Large intestine (tissue), 3 donors: ENCODE data around the gene TBC1D5. TPM values are rescaled to one million over a fixed set of nuclear protein-coding genes. Genes with fewer than 3 reads are reported as not detected.

ENCODE experiments used
- DNase-seq, 2 donors: peaks; one replicate each; pipeline versions ENCODE4 v3.0.0 to v3.0.0-alpha.2; 2013
- H3K27ac ChIP-seq: one replicate; pipeline ENCODE4 v1.5.1; 2013; ENCODE audit warnings: low read length
- H3K27me3 ChIP-seq: 2 replicates; pipeline ENCODE4 v1.6.1; 2013; ENCODE audit warnings: low read length; ENCODE audit not compliant: control insufficient read depth, insufficient read depth
- H3K36me3 ChIP-seq: 2 replicates; pipeline ENCODE4 v1.6.1; 2013; ENCODE audit warnings: low read length; ENCODE audit not compliant: control insufficient read depth, insufficient read depth
- H3K4me1 ChIP-seq: one replicate; pipeline ENCODE4 v1.6.1; 2013; ENCODE audit warnings: low read length; ENCODE audit not compliant: control insufficient read depth, insufficient read depth
- H3K4me3 ChIP-seq: one replicate; pipeline ENCODE4 v1.5.1; 2013; ENCODE audit warnings: low read length
- H3K9me3 ChIP-seq: one replicate; pipeline ENCODE4 v1.6.1; 2013; ENCODE audit warnings: mild to moderate bottlenecking, low read depth, low read length, moderate library complexity; ENCODE audit not compliant: control insufficient read depth
- WGBS: methylation state at CpG from one replicate; pipeline ENCODE4 v1.1.5; 2013; ENCODE audit warnings: low lambda C conversion rate; ENCODE audit not compliant: insufficient coverage; 5-methylcytosine and 5-hydroxymethylcytosine counted together
- polyA plus RNA-seq: library from polyadenylated mRNA; unstranded; fragments of 120-200 nt; gene quantifications from one replicate; pipeline ENCODE4 v1.2.1, GENCODE V29; 2013

Gene TBC1D5
- polyA plus RNA-seq, 1 donor, result 35.7 TPM

DNA sequence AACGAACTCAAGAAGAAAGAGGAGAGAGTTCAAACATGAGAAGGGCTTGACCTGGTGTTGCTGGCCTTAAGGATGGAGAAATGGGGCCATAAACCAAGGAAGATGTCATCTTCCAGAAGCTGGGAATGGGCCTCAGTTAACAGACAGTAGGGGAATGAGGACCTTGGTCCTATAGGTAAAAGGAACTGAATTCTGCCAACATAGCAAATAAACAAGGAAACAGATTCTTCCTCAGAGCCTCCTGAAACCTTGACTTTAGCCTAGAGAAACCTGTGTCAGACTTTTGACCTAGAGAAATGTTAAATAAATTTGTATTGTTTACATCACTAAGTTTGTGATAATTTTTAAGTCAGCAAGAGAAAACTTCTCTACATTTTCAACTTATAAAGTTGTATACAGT is 520.9 kb downstream of the TBC1D5 start:
- DNase-seq, result no peak
- WGBS, result 100% methylated on average over 1 of the region's 1 CpG

DNA sequence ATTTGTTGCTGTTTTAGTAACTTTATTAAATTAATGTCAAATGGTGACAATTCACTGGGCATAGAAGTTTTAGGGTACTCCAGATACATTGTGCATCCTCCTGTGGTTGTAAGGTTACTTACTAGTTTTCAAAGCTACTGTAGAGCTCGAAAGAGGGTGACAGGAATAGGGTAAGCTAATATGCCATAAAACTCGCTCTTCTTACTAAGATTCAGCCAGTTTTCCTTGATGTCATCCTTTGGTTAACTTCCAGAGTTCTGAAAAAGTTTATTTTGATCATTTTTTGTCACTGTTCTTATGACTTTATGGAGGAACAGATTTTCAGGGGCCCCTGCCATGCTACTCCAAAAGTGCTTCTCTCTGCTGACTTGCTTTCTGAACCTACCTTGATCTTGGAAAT is 522.8 kb downstream of the TBC1D5 start:
- no peak for DNase-seq
- Histone ChIP-seq H3K27ac (no peak overlapping the region), H3K9me3 (no peaks in the 10 kb centered on the region), H3K4me3 (no peak overlapping the region), H3K27me3 (no peaks in the 10 kb centered on the region), H3K4me1 (no peaks in the 10 kb centered on the region), H3K36me3 (peaks cover 3% of the 10 kb centered on the region)
- 100% methylated on average over 1 of the region's 2 CpGs for WGBS

More for the DNA sequence above, 520.9 kb downstream of the TBC1D5 start:
- no peak overlapping the region for H3K4me3 ChIP-seq
- H3K27me3 ChIP-seq, result no peaks in the 10 kb centered on the region
- no peak overlapping the region for H3K27ac ChIP-seq
- H3K36me3 ChIP-seq, result peaks cover 3% of the 10 kb centered on the region
- H3K4me1 ChIP-seq, result no peaks in the 10 kb centered on the region
- H3K9me3 ChIP-seq, result no peaks in the 10 kb centered on the region

DNA sequence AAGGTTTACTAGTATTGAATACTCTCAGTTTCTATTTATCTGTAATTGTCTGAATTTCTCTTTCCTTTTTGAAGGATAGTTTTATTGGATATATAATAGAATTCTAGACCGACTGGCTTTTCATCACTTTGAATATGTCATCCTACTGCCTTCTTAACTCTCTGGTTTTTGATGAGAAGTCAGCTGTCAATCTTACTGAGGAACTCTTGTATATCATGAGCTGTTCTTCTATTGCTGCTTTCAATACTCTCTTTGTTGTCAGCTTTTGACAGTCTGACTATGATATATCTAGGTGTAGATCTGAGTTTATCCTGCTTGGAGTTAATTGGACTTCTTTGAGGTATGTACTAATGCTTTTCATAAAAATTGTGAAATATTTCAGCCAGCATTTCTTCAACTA is 523.8 kb downstream of the TBC1D5 start:
- 86% methylated on average over 1 of the region's 1 CpG for WGBS

DNA sequence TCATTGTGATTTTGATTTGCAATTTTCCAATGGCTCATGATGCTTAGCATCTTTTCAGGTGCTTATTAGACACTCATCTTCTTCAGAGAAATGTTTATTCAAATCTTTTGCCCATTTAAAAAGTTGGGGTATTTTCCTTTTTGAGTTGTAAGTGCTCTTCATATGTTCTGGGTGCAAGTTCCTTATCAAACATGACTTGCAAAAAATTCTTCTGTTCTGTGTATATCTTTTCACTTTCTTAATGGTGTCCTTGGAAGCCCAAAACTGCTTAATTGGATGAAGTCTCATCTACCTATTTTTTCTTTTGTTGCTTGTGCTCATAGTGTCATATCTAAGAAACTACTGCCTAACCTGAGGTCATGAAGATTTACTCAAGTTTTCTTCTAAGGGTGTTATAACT is 524.8 kb downstream of the TBC1D5 start:
- Histone ChIP-seq H3K36me3 (peaks cover 3% of the 10 kb centered on the region), H3K4me1 (no peaks in the 10 kb centered on the region), H3K9me3 (no peaks in the 10 kb centered on the region), H3K27ac (no peak overlapping the region), H3K4me3 (no peak overlapping the region), H3K27me3 (no peaks in the 10 kb centered on the region)
- DNase-seq, result no peak

More for the DNA sequence above, 523.8 kb downstream of the TBC1D5 start:
- Histone ChIP-seq H3K4me3 (no peak overlapping the region), H3K4me1 (no peaks in the 10 kb centered on the region), H3K9me3 (no peaks in the 10 kb centered on the region), H3K27me3 (no peaks in the 10 kb centered on the region), H3K27ac (no peak overlapping the region), H3K36me3 (peaks cover 3% of the 10 kb centered on the region)
- no peak for DNase-seq

DNA sequence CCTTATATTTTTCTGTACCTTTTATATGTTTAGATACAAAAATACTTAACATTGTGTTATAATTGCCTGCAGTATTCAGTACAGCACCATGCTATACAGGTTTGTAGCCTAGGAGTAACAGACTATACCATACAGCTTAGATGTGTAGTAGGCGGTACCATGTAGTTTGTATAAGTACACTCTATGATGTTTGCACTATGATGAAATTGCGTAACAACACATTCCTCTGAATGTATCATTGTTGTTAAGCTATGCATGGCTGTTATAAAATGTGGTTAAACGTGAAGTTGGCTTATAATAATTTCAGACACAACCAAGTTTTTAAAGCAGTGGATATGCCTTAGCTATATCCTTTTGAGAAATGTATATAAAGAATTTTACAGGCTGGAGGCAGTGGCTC is 529.3 kb downstream of the TBC1D5 start:
- H3K27ac ChIP-seq, result no peak overlapping the region
- 83% methylated on average over 1 of the region's 3 CpGs for WGBS

DNA sequence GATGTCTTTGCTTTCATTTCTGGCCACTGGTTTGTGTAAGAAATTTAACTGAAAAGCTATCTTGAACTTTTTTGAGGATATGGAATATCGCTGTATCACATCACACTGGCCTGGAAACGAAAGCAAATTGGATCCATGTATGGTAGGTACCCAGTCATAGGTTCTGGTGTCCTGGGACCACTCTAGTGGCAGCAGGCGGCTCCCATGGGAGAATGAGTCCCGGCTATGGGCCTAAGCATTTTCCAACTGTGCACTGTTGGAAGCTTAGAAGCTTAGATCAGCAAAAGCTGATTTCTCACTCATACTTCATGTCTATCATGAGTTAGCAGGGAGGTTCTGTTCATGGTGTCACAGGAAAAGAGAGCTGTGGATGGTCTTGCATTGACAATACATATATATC is 534.5 kb downstream of the TBC1D5 start:
- Histone ChIP-seq H3K27ac (no peak overlapping the region), H3K27me3 (no peaks in the 10 kb centered on the region), H3K4me3 (no peak overlapping the region), H3K4me1 (no peaks in the 10 kb centered on the region), H3K9me3 (no peaks in the 10 kb centered on the region), H3K36me3 (peaks cover 14% of the 10 kb centered on the region)
- no CpG with 5 or more reads among the region's 4 CpGs for WGBS
- DNase-seq, result no peak

More for the DNA sequence above, 529.3 kb downstream of the TBC1D5 start:
- no peaks in the 10 kb centered on the region for H3K27me3 ChIP-seq
- no peaks in the 10 kb centered on the region for H3K4me1 ChIP-seq
- H3K4me3 ChIP-seq, result no peak overlapping the region
- DNase-seq, result no peak
- H3K9me3 ChIP-seq, result no peaks in the 10 kb centered on the region
- peaks cover 8% of the 10 kb centered on the region for H3K36me3 ChIP-seq

DNA sequence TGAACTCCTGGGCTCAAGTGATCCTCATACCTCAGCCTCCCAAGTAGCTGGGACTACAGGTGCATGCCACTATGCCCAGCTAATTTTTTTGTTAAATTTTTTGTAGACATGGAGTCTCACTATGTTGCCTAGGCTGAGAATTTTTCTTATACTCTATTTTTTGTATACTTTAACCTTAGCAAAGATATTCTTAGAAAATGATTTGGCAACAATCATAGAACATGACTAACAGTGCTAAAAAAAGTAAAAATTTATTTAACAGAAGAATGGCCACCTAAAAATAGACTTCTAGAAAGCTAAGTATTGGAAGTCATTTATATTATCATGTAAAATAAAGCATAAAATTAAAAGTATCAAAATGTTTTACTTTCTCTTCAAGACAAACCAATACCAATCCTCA is 535.4 kb downstream of the TBC1D5 start:
- no peak overlapping the region for H3K27ac ChIP-seq
- H3K27me3 ChIP-seq, result no peaks in the 10 kb centered on the region
- H3K36me3 ChIP-seq, result peaks cover 17% of the 10 kb centered on the region
- no peak for DNase-seq
- H3K4me1 ChIP-seq, result no peaks in the 10 kb centered on the region
- H3K9me3 ChIP-seq, result no peaks in the 10 kb centered on the region
- no peak overlapping the region for H3K4me3 ChIP-seq

DNA sequence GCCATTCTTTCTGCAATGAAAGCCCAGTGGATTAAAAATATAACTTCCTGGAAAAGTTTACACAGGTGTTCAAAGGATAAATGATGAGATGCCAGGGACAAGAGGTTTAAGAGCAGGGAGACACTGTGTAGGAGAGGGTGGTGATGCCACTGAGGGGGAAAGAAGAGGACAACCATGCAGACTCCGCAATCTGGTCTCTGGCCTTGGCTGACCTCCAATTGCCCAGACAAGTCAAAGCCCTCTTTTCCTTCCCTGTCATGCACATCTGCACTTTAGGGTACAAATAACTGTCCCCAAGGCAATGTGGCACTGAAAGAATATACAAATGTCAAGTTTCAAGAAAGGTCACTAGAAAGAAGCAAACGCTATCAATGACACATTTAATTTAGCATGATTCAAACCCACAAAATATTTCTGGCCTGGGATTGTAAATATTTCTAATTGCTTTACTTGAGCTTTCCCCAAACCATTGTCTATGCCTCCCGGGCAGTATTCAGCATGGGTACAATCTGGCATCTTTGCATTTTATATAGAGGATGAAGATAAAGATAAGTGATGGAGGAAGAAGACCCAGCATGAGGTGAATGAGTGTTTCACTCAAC is 538.3 kb downstream of the TBC1D5 start:
- Histone ChIP-seq H3K4me1 (no peaks in the 10 kb centered on the region), H3K36me3 (peaks cover 17% of the 10 kb centered on the region), H3K9me3 (no peaks in the 10 kb centered on the region), H3K27me3 (no peaks in the 10 kb centered on the region), H3K4me3 (no peak overlapping the region), H3K27ac (no peak overlapping the region)
- WGBS, result no CpG with 5 or more reads among the region's 3 CpGs
- no peak for DNase-seq

DNA sequence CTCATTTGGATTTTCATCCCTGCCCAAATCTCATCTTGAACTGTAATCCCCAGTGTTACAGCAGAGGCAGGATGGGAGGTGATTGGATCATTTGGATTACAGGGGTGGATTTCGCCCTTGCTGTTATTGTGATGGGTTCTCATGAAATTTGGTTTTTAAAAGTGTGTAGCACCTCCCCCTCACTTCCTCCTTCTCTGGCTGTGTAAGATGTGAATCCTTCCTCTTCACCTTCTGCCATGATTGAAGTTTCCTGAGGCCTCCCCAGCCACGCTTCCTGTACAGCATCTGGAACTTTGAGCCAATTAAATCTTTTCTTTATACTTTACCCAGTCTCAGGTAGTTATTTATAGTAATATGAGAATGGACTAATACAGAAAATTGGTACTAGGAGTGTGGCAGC is 540.9 kb downstream of the TBC1D5 start:
- no peak for DNase-seq
- Histone ChIP-seq H3K4me1 (no peaks in the 10 kb centered on the region), H3K9me3 (no peaks in the 10 kb centered on the region), H3K36me3 (peaks cover 17% of the 10 kb centered on the region), H3K27ac (no peak overlapping the region), H3K27me3 (no peaks in the 10 kb centered on the region), H3K4me3 (no peak overlapping the region)
- WGBS, result 100% methylated on average over 1 of the region's 2 CpGs

DNA sequence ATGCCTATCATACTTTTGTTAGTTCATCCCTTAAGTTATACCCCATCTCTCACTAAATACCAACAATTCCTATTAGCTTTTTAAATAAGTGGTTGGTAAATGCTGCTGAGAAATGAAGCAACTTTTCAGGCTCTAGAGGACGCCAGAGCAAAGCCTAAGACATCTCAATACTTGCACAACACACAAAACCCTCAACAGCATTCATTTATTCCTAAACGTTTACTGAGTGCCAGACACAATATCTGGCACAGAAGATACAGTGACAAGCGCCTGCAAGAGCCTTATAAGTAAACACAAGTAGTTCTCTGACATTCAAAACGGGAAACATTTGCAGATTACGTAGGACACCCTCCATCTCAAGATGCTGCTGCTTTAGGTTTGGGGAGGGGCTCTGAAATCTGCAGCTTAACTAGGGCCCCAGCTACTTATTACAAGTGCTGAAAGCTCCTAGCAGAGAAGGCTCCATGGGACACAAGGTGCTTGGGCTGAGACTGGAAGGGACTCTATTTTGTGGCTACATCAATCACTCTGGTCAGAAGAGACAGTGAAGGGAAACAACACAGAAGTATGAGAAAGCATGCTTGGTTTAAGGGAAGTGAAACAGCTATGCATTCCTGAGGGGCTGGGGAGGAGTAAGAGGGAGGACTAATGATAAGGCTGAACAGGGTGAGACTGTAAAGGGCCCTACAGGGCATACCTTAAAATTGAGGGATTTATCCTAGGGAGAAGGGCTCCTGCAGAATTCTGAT is 546.4 kb downstream of the TBC1D5 start:
- no peaks in the 10 kb centered on the region for H3K4me1 ChIP-seq
- WGBS, result 80% methylated on average over 1 of the region's 5 CpGs
- H3K4me3 ChIP-seq, result no peak overlapping the region
- H3K36me3 ChIP-seq, result no peaks in the 10 kb centered on the region
- H3K27me3 ChIP-seq, result no peaks in the 10 kb centered on the region
- no peak overlapping the region for H3K27ac ChIP-seq
- no peaks in the 10 kb centered on the region for H3K9me3 ChIP-seq
- peak in 1 of 2 donors; percentile 14 for DNase-seq

DNA sequence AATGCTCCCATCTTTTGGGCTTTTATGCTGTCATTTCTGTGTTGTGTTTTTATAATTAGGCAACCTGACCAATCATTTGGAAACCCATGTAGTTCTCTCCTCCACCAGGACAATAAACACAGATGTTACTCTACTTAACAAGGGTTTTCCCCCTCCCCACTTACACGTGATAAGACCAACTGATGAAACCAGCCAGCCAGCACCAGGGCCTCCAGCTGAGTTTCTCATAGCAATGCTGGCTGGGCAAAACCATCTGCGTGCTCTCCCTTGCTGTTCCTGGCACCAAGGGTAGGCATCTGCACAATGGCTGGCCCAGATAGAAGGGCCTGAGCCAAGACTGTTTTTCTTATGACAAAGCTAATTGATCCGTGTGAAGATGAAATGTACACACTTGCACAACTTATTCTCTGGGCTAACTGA is 547.2 kb downstream of the TBC1D5 start:
- Histone ChIP-seq H3K9me3 (no peaks in the 10 kb centered on the region), H3K27ac (no peak overlapping the region), H3K4me3 (no peak overlapping the region), H3K4me1 (no peaks in the 10 kb centered on the region), H3K27me3 (no peaks in the 10 kb centered on the region), H3K36me3 (no peaks in the 10 kb centered on the region)
- WGBS, result no CpG with 5 or more reads among the region's 3 CpGs
- peak in 1 of 2 donors; percentile 4 for DNase-seq
